Activated B cell treated with CpG ODN at 0.5 μM for 24 hours (primary cell): ENCODE measurements around the gene IL2RA. TPM values are rescaled to one million over a fixed set of nuclear protein-coding genes. Genes with fewer than 3 reads are reported as not detected.
A peak's percentile ranks its signal among the peaks of the same experiment; 100 is the strongest.

Experiments used
- ATAC-seq: fragments of 200-7000 bp; cut with Tn5 transposase; one replicate; pipeline ENCODE4 v1.10.0; 2021; ENCODE audit warnings: low read depth, mild to moderate bottlenecking, moderate library complexity
- CTCF ChIA-PET: fragments of 350-600 bp; sonication (Branson Sonifier 250); formaldehyde crosslinking; loops from one replicate; lab custom pipeline; 2021; ENCODE audit warnings: antibody characterized with exemption; lab: Charles Lee
- POLR2A ChIA-PET: fragments of 350-600 bp; sonication (Branson Sonifier 250); formaldehyde crosslinking; loops from one replicate; lab custom pipeline; 2021; ENCODE audit warnings: antibody characterized with exemption; lab: Charles Lee
- DNase-seq: peaks from one replicate; pipeline ENCODE4 v3.0.0; 2022
- H3K27ac Mint-ChIP-seq: one replicate; pipeline ENCODE4 v1.8.0; 2020; ENCODE audit warnings: mixed read lengths
- H3K27me3 Mint-ChIP-seq: one replicate; pipeline ENCODE4 v1.8.0; 2021; ENCODE audit warnings: mixed read lengths
- H3K36me3 Mint-ChIP-seq: one replicate; pipeline ENCODE4 v1.8.0; 2021; ENCODE audit warnings: low read depth, mixed read lengths
- H3K4me1 Mint-ChIP-seq: one replicate; pipeline ENCODE4 v1.8.0; 2021; ENCODE audit warnings: mixed read lengths
- H3K4me3 Mint-ChIP-seq: one replicate; pipeline ENCODE4 v1.8.0; 2020; ENCODE audit warnings: mild to moderate bottlenecking, mixed read lengths
- H3K9me3 Mint-ChIP-seq: one replicate; pipeline ENCODE4 v1.8.0; 2020; ENCODE audit warnings: mixed read lengths
- CTCF ChIP-seq: fragments of 200-600 bp; IDR thresholded peaks from one replicate; pipeline ENCODE4 v1.8.0; 2022; ENCODE audit warnings: antibody characterized with exemption, mild to moderate bottlenecking
- intact Hi-C: fragments of 100-400 bp; cut with micrococcal nuclease; formaldehyde crosslinking; loops from one replicate; pipeline ENCODE4 v1.15.1; 2024
- total RNA-seq: library from RNA; stranded (reverse); gene quantifications from 2 replicates; pipeline ENCODE4 v1.2.3, GENCODE V29; 2022

Gene IL2RA
- total RNA-seq, 1 donor from 2014 or later, result 160 TPM

DNA sequence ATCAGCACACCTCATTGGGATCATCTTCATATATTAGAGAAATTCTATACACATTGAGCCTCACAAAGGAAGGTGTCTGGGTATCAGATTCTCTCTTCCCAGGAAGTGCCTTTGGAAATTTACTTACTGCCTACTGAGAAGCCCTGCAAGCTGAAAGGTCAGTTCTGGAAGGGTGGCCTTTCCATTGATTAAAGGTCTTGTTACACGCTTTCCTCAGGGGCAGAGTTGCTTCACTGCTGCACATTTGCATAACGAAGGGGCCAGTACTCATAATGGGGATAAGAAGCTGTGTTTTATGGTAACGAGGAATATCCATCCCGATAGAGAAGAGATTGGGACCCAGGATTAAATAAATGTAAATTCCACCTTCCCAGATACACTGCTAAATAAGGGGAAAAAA lies 65.5 kb downstream of the IL2RA start:
- Mint-ChIP-seq H3K4me1 (no peaks in the 10 kb centered on the region), H3K27ac (no peak overlapping the region), H3K9me3 (peaks cover 6% of the 10 kb centered on the region), H3K27me3 (peaks cover 5% of the 10 kb centered on the region), H3K4me3 (no peak overlapping the region), H3K36me3 (peaks cover 1% of the 10 kb centered on the region)
- no peak for TF ChIP-seq CTCF
- POLR2A ChIA-PET, result no interaction called here
- no peak for DNase-seq
- no peak for ATAC-seq
- intact Hi-C loops, result no loop called here
- CTCF ChIA-PET, result no interaction called here

GRCh38 chr10:5992398-5992797 lies 69.8 kb downstream of the IL2RA start:
- TF ChIP-seq CTCF, result no peak
- no peak for ATAC-seq
- CTCF ChIA-PET, result no interaction called here
- H3K36me3 Mint-ChIP-seq, result peaks cover 6% of the 10 kb centered on the region
- H3K4me1 Mint-ChIP-seq, result peaks cover 9% of the 10 kb centered on the region
- POLR2A ChIA-PET, result no interaction called here
- no peak for DNase-seq
- no peak overlapping the region for H3K27ac Mint-ChIP-seq
- no peaks in the 10 kb centered on the region for H3K27me3 Mint-ChIP-seq
- peaks cover 12% of the 10 kb centered on the region for H3K9me3 Mint-ChIP-seq
- intact Hi-C loops, result no loop called here
- H3K4me3 Mint-ChIP-seq, result no peak overlapping the region

GRCh38 chr10:5991708-5992107 lies 70.5 kb downstream of the IL2RA start:
- no peaks in the 10 kb centered on the region for H3K27me3 Mint-ChIP-seq
- intact Hi-C loops, result no loop called here

DNA sequence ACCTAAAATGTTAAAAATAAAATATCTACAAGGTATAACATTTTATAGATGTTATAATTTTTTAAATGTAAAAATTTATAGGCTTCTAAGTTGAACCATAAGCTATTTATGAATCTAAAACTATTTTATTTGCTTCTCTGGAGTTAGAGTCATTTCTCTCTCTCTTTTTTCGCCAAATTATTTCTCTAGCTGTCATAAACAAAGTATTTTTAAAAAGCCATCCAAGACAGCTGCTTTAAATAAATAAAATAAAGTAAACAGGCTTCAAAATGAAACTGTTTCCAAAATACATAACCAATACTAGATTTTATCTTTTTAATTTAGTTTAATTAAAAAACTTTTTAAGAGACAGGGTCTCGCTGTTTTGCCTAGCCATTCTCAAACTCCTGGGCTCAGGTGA lies 72.4 kb downstream of the IL2RA start:
- intact Hi-C loops, result no loop called here
- Mint-ChIP-seq H3K4me3 (no peak overlapping the region), H3K27me3 (no peaks in the 10 kb centered on the region), H3K27ac (no peak overlapping the region), H3K4me1 (peaks cover 10% of the 10 kb centered on the region), H3K9me3 (peaks cover 12% of the 10 kb centered on the region), H3K36me3 (peaks cover 6% of the 10 kb centered on the region)
- TF ChIP-seq CTCF, result no peak
- ATAC-seq, result no peak
- ChIA-PET CTCF (no interaction called here), POLR2A (interaction anchor here (0.6 kb wide), 1 partner anchor 418 kb away, joined by 4 read pairs; no protein-coding TSS in a partner anchor)
- no peak for DNase-seq

More at GRCh38 chr10:5991708-5992107, 70.5 kb downstream of the IL2RA start:
- ChIA-PET POLR2A (no interaction called here), CTCF (no interaction called here)
- ATAC-seq (no peak), DNase-seq (no peak)
- TF ChIP-seq CTCF, result no peak
- peaks cover 6% of the 10 kb centered on the region for H3K36me3 Mint-ChIP-seq
- H3K4me3 Mint-ChIP-seq, result no peak overlapping the region
- peaks cover 10% of the 10 kb centered on the region for H3K4me1 Mint-ChIP-seq
- H3K27ac Mint-ChIP-seq, result no peak overlapping the region
- peaks cover 12% of the 10 kb centered on the region for H3K9me3 Mint-ChIP-seq

- no peak for TF ChIP-seq CTCF
- POLR2A ChIA-PET, result interaction anchor here (1.0 to 1.7 kb wide), 3 partner anchors 12 to 26 kb away, joined by 3 to 8 read pairs (median 3); partner anchors contain the start of gene IL15RA
- Mint-ChIP-seq H3K27ac (peak overlapping the region; percentile 62), H3K4me1 (peaks cover 10% of the 10 kb centered on the region), H3K4me3 (no peak overlapping the region), H3K9me3 (peaks cover 12% of the 10 kb centered on the region), H3K36me3 (peaks cover 6% of the 10 kb centered on the region), H3K27me3 (no peaks in the 10 kb centered on the region)
- DNase-seq (no peak), ATAC-seq (no peak)
- CTCF ChIA-PET, result no interaction called here
- intact Hi-C loops, result loop anchor here (1.0 kb wide), 1 partner anchor 11 kb away; the partner anchor contains the start of gene IL15RA
Observed at GRCh38 chr10:5988336-5988920, 73.7 kb downstream of the IL2RA start.
